ENCODE measurements around the gene RNF126.

RNF126 gene

DNA sequence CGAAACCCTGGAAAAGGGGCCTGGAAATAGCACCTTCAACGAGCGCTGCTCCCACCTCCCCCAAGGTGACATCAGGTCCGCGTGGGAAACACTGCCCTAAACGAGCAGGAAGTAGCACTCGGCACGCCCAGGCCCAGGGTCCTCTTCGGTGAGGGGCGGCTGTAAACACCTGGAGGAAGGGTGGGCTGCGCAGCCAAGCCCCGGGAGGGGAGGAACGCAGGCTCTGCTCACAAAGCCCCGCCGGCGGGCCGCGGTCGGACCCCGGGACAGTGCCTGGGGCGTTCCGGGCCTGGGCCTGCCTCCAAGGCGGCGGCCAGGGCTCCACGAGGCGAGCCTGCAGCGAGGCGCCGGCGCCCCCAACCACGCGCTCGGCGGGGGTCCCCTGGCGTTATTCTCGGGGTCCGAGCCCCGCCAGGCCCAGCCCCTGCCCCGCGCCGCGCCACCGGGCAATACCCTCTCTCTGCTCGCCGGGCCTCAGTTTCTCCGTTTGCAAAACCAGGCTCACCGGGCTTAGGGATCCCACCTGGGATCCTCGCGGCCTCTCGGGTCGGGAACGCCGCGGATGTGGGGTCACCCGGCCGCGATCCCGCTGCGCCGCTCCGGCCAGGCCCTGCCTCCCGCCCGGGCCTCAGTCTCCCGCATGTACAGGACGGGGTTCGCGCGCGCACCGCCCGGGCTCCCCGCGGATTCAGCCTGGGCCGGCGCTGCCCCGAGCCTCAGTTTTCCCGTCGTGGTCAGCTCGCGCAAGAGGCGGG is 630 bp downstream of the RNF126 start:
- peak; percentile 79 for DNase-seq

DNA sequence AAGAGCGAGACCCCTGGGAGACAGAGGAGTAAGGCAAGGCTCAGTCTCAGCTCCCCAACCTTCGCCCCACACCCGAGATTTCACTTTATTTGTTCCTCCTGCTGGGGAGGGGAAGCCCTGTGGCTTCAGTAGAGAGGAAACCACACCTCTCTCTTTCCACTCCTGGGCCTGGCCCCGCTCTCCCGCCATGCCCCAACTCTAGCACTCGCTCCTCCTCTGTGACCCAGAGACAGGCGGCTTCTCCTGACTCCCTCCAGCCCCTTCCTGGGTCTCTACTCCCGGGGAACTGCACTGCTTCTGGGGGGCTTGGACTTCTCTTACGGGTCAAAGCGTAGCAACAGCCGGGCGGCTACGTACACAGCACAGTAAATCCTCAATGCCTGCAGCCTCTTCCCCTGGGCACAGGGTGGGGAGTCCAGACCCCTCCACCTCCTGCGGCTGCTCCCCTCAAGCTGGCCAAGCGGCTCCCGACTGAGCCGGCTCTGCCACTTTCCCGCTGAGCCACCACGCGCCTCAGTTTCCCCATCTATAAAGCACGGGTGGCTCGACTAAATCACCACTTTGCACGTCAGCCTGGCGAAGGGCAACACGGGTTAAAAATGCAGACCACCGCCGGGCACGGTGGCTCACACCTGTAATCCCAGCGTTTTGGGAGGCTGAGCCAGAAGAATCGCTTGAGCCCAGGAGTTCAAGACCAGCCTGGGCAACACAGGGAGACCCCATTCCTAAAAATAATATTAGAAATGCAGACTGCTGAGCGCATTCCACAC is 1.4 kb downstream of the RNF126 start:
- peak; percentile 82 for DNase-seq

DNA sequence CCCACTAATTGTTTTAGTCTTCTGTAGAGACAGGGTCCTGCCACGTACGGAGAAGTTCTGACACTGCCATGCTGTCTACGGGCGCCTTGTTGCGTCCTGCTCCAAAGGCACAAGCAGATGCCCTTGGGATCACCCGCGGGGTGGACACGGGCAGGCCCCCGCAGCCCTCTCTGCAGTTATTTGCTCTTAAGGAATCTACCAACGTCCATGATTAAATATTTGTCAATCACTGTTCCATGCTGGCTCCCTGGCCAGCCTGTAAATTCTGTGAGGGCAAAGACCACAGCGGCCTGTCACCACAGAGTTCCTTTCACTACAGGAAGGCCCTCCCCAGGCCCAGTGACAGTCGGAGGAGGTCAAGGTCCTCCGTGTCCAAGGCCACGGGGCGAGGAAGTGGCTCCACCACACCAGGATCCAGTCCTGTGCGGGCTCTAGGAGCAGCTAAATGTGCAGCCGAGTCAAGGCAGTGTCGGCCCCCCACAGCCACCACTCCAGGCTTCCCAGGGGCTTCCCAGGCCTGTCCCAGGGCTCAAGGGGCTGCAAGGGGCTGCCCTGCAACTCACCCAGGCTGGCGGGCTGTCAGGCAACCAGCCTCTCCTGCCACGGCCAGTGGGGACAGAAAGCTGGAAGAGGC is 2.1 kb downstream of the RNF126 start:
- no peak for DNase-seq

DNA sequence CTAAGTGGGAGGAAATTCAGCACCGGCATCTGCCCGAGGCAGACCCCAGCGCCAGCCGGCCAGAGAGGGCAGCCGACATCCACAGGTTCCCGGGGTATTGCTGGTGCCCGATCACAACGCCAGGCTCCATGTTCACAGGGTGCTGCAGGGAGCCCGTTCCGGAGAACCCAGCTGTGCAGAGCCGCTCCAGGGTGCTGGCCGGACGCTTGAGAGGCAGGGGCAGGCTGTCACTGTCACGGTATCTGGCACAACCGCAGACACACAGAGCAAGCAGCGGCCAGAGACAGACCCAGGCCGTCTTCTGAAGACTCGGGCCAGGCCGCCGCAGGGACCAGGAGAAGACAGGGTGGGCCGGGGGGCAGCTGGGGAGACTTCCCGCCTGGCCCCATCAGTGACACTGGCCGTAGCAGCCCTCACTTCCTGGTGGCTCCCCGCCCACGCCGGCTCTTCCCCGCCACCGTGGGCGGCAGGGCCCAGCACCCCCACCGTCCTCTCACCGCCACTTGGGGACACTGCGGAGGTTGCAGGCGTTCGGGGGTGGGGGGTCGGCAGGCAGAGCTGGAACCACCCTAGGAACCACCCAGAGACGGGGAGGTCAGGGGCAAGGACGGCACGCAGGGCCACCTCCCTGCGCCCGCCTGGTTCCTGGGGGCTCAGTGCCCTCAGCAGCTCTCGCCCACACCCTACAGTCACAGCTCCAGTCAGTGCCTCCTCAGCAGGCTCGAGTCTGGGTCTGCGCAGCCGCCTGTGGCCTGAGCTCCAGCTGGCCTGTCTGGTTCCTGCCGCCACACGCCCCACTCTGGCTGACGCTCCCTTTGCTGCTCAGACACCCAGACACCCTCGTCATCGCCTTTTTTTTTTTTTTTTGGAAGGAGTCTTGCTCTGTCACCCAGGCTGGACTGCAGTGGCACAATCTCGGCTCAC is 3.8 kb downstream of the RNF126 start:
- DNase-seq: no peak

DNA sequence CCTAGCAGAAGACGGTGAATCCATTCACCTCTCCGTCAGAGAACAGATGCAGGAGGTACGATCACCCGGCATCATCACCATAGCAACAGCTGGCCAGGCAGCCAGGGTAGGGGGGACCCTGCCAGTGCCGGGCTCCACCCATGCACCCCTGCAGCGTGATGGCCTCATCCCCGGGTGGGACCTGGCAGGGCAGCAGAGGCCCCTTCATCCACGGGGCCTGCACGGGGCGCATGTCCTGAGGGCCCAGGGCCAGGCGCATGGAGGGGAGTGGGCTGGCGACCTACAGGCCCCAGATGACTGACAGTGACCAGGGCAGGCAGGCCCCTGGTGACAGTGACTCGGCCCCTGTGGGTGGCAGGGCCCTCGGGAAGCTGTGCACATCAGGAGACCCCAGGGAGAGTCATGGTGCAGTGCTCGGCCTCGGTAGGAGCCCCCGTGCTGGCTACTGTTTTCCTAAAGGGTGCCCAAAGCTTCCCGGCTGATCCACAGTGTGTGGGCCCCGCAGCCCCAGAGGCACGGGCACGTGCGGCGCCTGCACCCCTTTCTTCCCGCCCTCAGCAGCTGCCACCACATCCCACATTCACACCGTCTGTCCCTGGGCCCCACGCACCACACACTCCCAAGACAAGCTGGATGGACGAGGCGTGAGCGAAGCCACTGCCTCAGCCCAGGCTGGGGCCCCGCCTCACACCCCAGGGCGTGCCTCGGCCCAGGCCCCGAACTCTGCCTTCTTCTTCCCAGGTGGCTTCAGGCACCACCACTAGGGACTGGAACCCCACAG is 4.8 kb downstream of the RNF126 start:
- DNase-seq: no peak

DNA sequence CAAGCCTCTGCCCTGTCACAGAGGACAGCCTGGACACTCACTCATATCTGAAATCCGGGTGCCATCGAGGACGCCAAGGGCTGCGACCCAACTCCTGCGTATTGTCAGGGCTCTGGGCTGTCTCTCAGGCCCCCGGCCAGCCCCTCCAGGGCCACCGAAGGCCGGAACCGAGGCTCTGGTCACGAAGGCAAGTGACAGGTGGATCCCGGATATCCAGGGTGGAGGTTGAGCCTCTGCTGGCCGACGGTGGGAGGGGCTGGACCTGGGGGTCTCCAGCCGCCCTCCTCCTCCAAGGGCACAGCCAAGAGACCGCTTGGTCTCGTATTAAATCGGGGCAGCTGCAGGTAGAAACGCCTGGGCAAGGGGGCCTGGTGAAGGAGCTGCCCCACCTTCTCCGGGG is 5.4 kb downstream of the RNF126 start:
- DNase-seq: no peak

DNA sequence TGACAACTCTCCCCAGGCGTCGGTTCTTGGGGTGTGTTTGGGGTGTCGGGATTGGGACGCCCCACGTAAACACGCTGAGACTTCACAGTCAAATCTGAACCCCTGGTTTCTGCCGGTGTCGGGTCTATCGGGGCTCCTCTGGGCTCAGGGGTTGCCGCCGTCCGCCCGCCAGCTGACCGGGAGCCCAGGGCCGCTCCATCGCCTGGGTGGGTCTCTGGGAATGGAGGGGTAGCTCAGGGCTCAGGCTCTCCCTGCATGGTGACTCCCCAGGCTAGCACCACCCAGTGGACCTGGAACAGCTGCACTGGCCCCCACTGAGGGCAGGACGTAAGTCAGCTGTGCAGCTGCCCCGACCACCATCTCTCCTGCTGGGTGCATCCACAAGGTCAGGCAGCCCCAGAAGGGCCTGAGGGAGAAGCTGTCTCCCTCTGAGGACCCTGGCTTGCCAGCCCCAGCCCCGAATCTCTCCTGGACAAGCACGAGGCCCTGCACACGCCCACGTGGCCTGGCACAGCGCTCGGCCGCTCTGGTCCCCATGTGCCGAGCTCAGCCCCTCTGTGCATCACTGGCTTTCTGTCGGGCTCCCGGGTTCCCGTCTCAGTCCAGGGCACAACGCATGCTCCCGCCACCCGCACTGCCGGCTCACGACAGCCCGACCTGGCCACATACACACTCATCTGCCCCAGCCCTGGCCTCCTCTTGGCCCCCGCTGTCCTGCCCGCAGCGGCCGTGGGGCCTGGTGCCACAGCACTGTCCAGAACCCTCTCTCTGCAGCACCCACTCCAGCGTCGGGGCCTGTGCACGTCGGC is 6.1 kb downstream of the RNF126 start:
- DNase-seq: no peak

DNA sequence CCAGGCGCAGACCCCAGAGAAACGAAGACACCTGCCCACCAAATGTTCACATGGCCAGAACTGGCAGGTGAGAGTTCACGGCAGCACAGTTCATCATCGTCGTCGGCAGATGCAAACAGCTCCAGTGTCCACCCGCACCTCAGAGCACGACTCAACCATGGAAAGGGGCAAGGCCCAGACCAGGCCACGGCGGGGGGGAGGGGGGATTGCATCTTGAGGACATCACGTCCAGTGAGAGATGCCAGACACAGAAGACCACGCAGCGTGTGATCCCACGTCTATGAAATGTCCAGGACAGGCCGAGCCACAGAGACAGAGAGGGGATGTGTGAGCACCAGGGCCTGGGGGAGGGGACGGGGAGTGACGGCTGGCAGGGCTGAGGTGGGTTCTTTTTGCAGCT is 7.3 kb downstream of the RNF126 start:
- no peak for DNase-seq

DNA sequence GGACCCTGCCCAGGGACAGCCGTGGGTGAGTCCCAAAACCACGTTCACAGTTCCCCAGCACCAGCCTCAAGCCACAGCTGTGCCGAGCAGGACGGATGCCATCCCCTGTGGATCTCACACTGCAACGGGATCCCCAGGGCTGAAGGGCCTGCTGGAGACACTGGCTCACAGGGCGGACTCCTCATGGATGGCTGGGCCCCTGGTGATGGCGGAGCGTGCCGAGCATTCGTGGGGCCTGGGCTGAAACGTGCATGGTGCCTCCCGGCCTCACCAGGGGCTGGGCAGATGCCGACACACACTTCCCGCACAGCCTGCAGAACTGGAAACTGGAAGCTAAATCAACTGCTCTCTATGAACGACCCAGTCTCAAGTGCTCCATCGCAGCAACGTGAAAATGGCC is 9.6 kb downstream of the RNF126 start:
- no peak for DNase-seq

DNA sequence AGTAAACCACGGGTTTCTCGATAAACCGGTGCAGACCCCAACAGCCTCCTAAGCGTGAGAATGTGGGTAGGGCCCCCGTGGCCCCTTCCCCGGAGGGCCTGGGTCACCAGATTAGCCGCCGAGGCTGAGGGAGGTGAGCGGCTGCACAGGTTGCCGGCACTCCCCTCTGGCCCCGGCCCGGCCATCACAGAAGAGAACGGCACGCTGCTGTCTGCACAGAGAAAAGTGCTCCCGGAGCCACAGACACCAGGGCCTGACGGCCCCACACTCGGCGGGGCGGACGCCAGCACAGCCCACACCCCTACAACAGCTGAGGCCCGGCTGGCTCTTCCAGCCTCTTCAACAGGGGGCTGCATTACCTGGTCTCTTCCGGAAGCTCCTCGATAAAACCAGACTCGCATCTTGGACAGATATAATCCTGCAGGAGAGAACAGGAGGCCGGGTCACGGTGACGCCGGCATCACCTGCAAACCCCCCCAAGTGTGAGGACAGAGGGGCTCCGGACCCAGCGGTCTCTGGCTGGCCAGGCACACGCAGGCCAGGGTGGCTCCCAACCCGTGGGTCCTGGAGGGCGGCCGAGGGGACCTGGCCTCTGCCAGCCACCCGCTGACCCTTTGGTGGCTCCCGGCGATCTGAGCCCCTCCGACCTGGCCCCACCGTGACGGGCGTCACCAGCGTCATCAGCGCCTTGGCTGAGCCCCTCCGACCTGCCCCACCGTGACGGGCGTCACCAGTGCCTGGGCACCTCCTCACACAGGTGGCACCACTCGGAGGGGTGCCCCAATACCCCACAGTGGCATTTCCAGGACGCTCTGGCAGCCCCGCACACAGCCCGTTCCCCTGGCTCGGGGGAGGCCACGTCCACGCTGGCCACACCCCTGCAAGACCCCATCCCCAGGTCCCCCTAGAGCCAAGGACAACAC is 10.3 kb downstream of the RNF126 start:
- no peak for DNase-seq

DNA sequence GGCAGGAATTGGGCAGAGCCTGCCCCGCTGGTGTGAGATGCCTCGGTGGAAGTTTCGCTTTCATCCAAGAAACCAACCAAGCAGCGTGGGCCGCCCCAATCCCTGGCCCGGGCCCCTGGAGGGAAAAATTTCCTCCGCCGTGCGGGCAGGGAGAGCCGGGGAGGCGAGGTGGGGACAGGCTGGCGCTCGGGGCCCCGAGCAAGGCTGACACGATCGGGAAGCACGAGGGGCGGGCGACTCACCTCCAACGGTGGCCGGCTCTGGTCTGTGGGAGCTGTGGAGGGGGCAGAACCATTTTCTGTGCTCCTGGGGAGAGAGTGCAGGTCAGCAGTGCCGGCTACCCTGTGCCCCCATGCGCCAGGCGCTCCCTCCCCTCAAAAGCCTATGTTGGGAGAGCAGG is 11.0 kb downstream of the RNF126 start:
- DNase-seq: no peak

DNA sequence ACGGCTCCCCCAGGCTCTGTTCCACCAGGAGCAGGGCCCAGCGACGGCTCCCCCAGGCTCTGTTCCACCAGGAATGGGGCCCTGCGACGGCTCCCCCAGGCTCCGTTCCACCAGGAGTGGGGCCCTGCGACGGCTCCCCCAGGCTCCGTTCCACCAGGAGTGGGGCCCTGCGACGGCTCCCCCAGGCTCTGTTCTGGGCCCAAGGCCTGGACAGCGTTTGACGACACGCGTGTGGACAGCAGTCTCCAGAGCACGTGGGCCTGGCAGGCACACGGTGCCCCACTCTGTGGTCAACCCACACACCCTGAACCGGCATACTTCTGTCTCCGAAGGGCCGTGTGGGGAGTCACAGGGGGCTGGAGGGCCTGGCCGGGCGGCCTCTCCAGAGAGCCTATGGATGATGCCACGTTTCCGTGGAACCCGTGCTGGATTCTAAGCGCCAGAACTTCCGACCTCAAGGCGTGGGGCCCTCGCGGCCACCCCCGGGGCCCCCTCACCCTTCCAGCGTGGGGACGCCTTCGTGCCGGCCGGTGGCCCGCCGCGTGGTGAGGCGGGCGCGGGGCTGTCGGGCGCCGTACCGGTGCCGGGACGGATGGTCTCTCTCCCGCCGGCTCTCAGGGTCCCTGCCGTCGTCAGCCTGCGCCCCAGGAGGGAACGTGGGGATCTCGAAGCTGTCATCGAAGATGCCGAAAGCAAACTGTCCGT is 11.7 kb downstream of the RNF126 start:
- no peak for DNase-seq

DNA sequence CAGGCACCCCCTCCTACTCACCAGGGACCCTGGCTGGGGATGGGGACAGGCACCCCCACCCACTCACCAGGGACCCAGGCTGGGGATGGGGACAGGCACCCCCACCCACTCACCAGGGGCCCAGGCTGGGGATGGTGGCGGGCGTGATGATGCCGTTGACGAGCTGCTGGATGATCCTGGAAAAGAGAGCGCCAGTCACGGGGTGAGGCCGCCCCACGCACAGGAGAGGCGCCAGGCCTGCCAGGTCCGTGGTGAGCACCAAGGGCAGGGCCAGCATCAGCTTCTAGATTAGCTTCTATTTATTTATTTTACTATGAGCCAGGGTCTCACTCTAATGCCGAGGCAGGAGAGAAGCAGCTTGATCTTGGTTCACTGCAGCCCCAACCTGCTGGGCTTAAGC is 12.9 kb downstream of the RNF126 start:
- DNase-seq: no peak

DNA sequence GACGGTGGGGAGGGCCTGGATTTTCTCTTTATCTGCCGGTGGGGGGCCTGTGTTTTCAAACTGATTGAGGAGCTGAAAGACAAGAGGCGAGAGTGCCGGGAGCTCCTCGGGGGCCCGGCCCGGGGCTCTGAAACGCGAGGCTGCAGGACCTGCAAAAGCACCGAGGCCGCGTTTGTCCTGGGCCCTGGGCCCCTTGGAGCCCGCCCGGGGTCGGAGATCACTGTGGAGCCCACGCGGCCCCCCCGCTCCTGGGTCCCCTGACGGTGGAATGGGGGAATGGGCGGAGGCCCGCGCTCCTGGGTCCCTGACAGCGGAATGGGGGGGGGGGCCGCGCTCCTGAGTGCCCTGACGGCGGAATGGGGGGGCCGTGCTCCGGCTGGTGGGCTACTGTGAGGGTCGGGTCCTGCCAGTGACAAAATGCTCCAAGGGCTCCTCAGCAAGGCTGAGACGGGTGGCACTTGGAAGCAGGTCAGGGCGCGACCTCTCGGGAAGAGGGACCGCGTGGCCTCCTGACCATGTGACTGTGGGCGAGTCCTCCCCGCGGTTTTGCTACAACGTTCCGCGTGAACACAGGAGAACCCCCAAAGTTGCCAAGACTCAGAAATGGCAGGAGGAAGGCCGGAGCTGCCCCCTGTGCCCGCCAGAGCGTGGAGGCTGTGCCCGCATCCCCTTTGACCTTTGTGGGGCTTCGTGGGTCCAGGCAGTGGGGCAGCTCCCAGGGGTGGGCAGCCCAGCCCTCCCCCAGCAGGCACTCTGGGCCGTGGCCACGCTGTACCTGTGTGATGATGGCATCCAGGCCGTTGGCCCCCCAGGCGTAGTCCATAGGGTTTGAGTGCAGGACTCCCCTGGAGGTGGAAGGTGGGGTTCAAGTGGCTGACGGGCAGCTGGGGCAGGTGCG is 13.9 kb downstream of the RNF126 start:
- DNase-seq: no peak

DNA sequence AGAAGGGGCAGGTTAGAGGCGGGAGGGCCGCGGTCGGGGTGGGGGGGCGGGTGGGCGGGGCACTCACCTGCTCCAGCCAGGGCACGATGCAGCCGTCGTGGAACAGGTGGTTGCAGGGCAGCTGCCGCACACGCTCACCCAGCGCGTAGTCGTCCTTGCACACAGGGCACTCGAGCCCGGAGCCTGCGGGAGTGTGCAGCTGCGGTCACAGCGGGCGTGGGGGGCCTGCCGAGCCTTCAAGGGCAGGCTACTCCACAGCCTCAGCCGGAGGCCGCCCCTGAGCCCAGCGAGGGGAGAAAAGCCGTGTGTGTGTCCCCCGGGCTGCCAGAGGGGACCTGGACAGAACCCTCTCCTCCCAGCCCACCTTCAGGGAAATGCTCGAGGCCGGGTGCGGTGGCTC is 14.7 kb downstream of the RNF126 start:
- no peak for DNase-seq

DNA sequence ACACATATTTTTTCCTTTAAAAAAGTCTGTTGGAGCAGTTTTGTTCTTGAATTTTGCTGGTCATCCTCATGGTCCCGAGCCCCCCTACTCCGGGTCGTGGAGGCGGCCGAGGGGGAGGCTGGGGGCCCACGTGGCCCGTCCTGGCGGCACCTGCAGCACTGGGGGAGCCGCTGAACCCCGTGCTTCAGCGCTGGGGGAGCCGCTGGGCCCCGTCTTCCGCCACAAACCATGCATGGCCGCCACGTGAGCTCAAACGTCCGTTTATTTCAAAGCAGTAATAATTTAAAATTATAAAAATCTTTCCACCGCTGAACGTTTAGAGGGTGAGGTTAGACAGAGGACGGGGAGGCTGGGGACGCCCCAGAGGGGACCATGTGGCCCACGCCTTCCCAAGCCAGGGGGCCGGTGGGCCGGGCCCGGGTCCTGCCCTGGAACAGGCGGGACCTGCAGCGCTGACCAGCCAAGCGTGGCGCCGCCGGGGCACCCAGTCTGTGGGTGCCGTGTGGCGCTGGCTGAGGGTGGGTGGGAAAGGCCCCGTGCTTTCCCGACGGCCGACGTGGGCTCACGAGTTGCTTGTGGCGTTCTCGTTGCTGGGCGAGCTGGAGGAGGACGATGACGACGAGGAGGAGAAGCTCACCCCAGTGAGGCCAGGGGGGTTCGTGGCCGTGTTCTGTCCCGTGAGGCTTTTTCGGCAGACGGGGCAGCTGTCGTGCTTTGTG is 15.3 kb downstream of the RNF126 start:
- no peak for DNase-seq

DNA sequence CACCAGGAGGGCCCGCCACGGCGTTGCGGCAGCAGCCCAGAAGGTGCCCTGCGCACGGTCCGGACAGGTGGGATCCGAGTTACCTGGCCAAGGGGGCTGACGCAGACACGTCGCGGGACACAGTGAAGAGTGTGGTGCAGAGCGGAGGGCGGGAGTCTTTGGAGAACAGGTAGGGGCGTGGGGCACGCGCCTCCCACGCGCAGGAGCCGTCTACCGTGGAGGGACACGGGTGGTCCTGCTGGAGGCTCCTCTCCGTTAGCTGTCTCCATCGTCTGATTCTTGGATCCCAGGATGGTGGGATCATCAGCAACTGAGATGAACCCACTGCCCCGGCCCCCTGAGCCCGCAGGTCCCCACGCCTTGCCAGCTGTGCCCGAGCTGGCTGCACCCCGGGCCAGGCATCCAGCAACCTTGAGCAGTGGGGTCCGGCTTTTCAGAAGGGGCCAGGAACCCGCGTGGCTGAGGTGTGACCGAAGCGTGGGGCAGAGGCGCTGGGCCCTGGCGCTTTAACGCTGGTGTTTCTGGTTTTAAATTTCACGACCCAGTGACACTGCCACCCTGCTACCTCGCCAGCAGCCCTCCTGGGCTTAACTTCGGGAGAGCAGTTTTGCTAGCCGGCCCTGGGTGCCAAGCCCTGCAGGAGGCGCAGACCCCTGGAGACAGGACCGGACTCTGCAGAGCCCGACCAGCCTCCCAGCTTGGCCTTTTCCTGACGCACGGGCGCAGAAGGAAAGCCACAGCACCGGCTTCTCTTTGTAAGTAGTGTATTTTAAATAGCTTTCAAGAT is 16.0 kb downstream of the RNF126 start:
- DNase-seq: no peak

Measured in activated CD4-positive, alpha-beta T cell treated with anti-CD3 and anti-CD28 coated beads, Interleukin-2, Interleukin-6, amounts not matched to agents 100 ng/mL and 50 ng/mL, durations not matched to agents 16 hours and 8 hours (primary cell).